K562 treated with DMSO at 1 percent for 24 hours (cell line): Measurements from ENCODE around the gene DAZAP1. TPM values are rescaled to one million over a fixed set of nuclear protein-coding genes. Genes with fewer than 3 reads are reported as not detected.

Experiments
- total RNA-seq: library from RNA; unstranded; fragments of 300-600 nt; gene quantifications from 2 replicates; pipeline ENCODE4 v1.2.3, GENCODE V29; 2022; ENCODE audit warnings: low read depth; ENCODE audit not compliant: insufficient read depth

Gene DAZAP1
- 118 and 124 TPM in 2 replicates for total RNA-seq

DNA sequence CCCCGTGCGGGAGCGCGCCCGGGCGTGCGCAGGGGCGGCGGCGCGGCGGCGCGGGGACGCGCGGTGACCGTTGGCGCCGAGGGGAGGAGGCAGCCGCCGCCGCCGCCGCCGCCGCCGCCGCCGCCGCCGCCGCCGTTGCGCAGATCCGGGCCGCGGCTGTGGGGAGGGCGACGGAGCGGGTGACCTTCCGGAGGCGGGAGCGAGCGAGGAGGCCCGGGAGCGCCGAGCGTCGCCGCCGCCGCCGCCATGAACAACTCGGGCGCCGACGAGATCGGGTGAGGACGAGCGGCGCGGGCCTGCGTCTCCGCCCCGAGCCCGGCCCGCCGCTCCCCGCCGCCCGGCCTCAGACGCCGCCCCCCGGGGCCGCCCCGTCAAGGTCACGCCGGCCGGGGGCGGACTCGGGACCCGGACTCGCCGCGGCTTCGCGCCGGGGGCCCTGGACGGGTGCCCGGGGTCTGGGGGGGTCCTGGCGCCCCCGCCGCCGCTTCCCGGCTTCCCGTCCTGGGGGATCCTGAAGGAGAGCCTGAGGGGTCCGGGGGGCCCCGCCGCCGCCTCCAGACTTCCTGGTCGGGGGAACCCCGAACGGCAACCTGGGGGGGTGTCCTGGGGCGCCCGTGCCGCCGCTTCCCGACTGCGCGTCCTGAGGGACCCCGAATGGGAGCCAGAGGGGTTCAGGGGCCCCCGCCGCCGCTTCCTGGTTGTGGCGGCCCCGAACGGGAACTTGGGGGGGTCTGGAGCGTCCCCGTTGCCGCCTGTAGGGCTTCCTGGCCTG, at the start of gene DAZAP1:
Gene DAZAP1, plus strand, starts transcription at position 59 of the 772 bp plus-strand sequence. Its CDS starts 188 bp downstream, at position 247.

DNA sequence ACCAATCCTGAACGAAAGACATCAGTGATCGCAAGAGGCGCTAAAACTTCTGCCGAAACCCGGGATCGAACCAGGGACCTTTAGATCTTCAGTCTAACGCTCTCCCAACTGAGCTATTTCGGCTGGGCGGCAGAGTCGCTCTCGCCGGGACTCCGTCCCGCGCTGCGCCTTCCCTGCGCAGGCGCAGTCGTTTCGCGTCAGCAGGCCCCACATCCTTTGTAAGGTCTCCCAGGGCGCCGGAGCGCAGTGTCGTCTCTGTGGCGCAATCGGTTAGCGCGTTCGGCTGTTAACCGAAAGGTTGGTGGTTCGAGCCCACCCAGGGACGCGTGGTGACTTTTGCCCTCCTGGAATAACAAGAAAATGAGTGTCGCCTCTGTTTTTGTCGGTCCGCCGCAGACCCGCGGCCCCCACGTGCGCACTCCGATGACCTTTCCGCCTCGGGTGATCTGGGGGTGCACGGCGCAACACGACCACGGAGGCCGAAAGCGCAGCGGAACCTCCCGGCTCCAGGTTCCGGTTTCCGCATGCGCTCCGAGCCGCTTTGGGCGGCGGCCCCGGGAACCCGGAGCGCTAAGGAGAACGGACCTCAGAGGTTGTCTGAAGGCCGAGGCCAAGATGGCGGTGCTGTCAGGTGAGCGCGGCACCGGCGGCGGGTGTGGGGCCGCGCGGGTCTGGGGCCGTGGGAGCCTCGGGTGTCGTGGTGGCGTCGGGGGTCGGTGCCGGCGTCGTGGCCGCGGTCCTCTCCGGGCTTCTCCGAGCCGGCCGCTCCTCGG, 23.9 kb upstream of the DAZAP1 start, which contains the start of gene NDUFS7:
Gene NDUFS7, plus strand, starts transcription at position 596 of the 773 bp plus-strand sequence. Its CDS starts 20 bp downstream, at position 616.

GRCh38 chr19:1401138-1401888, 6.1 kb upstream of the DAZAP1 start, which contains the start of gene GAMT:
TSS of gene GAMT (minus strand) at chr19:1401542. CDS start at chr19:1401476, 66 bp downstream.

GRCh38 chr19:1438035-1438932, 30.9 kb downstream of the DAZAP1 start, which contains the start of gene RPS15:
TSS of gene RPS15 (plus strand) at chr19:1438396. CDS start at chr19:1438426, 30 bp downstream.

GRCh38 chr19:1449467-1450442, 42.4 kb downstream of the DAZAP1 start, which contains the start of gene APC2:
TSS of gene APC2 (plus strand) at chr19:1450121. CDS start at chr19:1453002, 2,881 bp downstream.

GRCh38 chr19:1478934-1479707, 71.7 kb downstream of the DAZAP1 start, which contains the start of gene C19orf25:
TSS of gene C19orf25 (minus strand) at chr19:1479215. CDS start at chr19:1478903, 312 bp downstream.

Other genes with a start within 250 kb of the DAZAP1 start
- 48.0 and 49.2 TPM in 2 replicates for gene SBNO2, start 233.3 kb upstream of the DAZAP1 start, total RNA-seq
- gene STK11, start 201.8 kb upstream of the DAZAP1 start, total RNA-seq = 143 and 156 TPM in 2 replicates
- 7.1 and 10.1 TPM in 2 replicates for gene CBARP, start 169.6 kb upstream of the DAZAP1 start, total RNA-seq
- gene ATP5F1D, start 165.8 kb upstream of the DAZAP1 start, total RNA-seq = 387 and 503 TPM in 2 replicates
- 68.5 and 71.2 TPM in 2 replicates for gene MIDN, start 159.0 kb upstream of the DAZAP1 start, total RNA-seq
- gene CIRBP, start 138.3 kb upstream of the DAZAP1 start, total RNA-seq = 121 and 125 TPM in 2 replicates
- gene FAM174C, start 132.1 kb upstream of the DAZAP1 start, total RNA-seq = 76.4 and 82.4 TPM in 2 replicates
- not detected in 2 replicates for gene EFNA2, start 121.7 kb upstream of the DAZAP1 start, total RNA-seq
- gene NDUFS7, start 23.7 kb upstream of the DAZAP1 start, total RNA-seq = 455 and 509 TPM in 2 replicates
- 65.8 and 79.9 TPM in 2 replicates for gene GAMT, start 6.0 kb upstream of the DAZAP1 start, total RNA-seq
- gene RPS15, start 30.8 kb downstream of the DAZAP1 start, total RNA-seq = 5,734 and 6,329 TPM in 2 replicates
- gene APC2, start 42.5 kb downstream of the DAZAP1 start, total RNA-seq = 0.60 and 1.2 TPM in 2 replicates
- gene C19orf25, start 71.6 kb downstream of the DAZAP1 start, total RNA-seq = 50.2 and 55.2 TPM in 2 replicates
- gene PCSK4, start 82.8 kb downstream of the DAZAP1 start, total RNA-seq = 4.4 and 5.7 TPM in 2 replicates
- 69.9 and 72.3 TPM in 2 replicates for gene REEP6, start 83.6 kb downstream of the DAZAP1 start, total RNA-seq
- 12.2 and 13.3 TPM in 2 replicates for gene ADAMTSL5, start 105.4 kb downstream of the DAZAP1 start, total RNA-seq
- not detected in 2 replicates for gene PLK5, start 116.5 kb downstream of the DAZAP1 start, total RNA-seq
- gene MEX3D, start 160.7 kb downstream of the DAZAP1 start, total RNA-seq = 32.4 and 43.7 TPM in 2 replicates
- 157 and 180 TPM in 2 replicates for gene MBD3, start 185.3 kb downstream of the DAZAP1 start, total RNA-seq
- 73.8 and 75.3 TPM in 2 replicates for gene UQCR11, start 197.9 kb downstream of the DAZAP1 start, total RNA-seq
- gene TCF3, start 245.0 kb downstream of the DAZAP1 start, total RNA-seq = 93.2 and 103 TPM in 2 replicates